A375 (cell line): ENCODE results near the gene ELK4. TPM values are rescaled to one million over a fixed set of nuclear protein-coding genes. Genes with fewer than 3 reads are reported as not detected.

Source experiments
- small RNA-seq: library from RNA; depleted of rRNA; stranded (forward); fragments of <200 nt; gene quantifications from one replicate; pipeline ENCODE3, GENCODE V24; 2014
- total RNA-seq: library from RNA; depleted of rRNA; stranded (reverse); fragments of >200 nt; shearing (Covaris generic); gene quantifications from 2 replicates; pipeline ENCODE4 v1.2.3, GENCODE V29; 2014; rRNA removed

The ELK4 gene
- total RNA-seq = 13.9 and 14.6 TPM in 2 replicates

GRCh38 chr1:205631768-205632668 is at the start of gene ELK4:
TSS of gene ELK4 (minus strand) at chr1:205632011. CDS start at chr1:205623882, 8,129 bp downstream.

DNA sequence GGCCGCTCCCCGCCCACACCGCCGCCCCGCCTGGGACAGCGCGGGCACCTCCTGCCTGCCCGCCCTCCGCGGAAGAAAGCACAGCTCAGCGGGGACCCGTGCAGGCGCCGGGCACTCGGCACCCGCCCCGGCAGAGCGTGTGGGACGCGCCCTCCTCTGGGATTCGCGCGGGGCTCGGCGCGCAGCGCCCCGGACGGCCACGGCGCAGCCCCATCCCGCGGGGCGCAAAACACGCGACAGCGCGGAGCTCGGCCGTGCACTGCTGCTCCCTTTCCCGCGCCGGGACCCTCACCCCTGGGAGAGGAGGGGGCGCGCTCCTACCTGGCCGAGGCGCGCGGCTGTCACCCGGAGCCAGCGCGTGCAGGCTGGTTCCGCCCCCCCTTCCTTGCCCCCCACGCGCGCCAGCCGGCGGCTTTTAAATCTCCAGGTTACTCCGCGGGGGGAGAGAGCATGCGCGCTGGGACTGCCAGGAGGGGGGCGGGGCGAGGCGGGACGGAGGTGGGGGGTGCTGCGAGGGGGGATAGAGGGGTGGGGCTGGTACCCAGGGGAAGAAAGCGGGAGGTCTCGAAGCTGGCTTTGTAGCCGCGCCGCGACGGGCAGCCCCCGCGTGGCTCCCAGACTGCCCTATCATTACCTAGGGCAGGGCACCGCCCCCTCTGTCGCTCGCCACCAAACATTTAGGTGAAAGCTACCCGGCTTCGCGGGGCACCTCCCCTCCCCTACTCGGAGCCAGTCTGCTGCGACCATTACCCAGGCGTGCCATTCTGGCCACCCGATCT is 48.5 kb upstream of the ELK4 start, which contains the start of gene SLC45A3:
Gene SLC45A3 (minus strand): TSS at position 437 of the 779 bp plus-strand sequence. CDS start 15,853 bp downstream, outside the sequence.

Small RNA genes within 50 kb of the gene (small RNA-seq; reads per million reads assigned to genes)
- not detected for gene RNU2-19P
- not detected for gene RNU6-418P

Other genes with a start within 250 kb of the ELK4 start
- gene LEMD1, start 210.0 kb downstream of the ELK4 start, total RNA-seq = 6.8 and 8.6 TPM in 2 replicates
- 2.9 and 3.2 TPM in 2 replicates for gene BLACAT1, start 176.0 kb downstream of the ELK4 start, total RNA-seq
- gene CDK18, start 127.3 kb downstream of the ELK4 start, total RNA-seq = 4.1 and 6.6 TPM in 2 replicates
- 13.4 and 14.5 TPM in 2 replicates for gene SLC45A3, start 48.5 kb upstream of the ELK4 start, total RNA-seq
- gene NUCKS1, start 118.2 kb upstream of the ELK4 start, total RNA-seq = 103 and 104 TPM in 2 replicates
- 13.6 and 16.4 TPM in 2 replicates for gene RAB29, start 143.5 kb upstream of the ELK4 start, total RNA-seq
- 25.3 and 25.6 TPM in 2 replicates for gene SLC41A1, start 181.2 kb upstream of the ELK4 start, total RNA-seq
- not detected in 2 replicates for gene PM20D1, start 218.1 kb upstream of the ELK4 start, total RNA-seq